ENCODE data around the gene ROBO2.

The ROBO2 gene

GRCh38 chr3:77271306-77271705 lies 231.4 kb downstream of the ROBO2 start:
- H3K4me1 ChIP-seq (ENCODE audit: insufficient read depth, low read length) = no peaks in the 10 kb centered on the region
- no peak overlapping the region for H3K4me3 ChIP-seq (ENCODE audit: low read length)
- H3K36me3 ChIP-seq (ENCODE audit: insufficient read depth, low read length) = no peaks in the 10 kb centered on the region
- no peaks in the 10 kb centered on the region for H3K9me3 ChIP-seq (ENCODE audit: low read length)
- H2AFZ ChIP-seq (ENCODE audit: low read depth, low read length) = no peak overlapping the region
- H3K27me3 ChIP-seq (ENCODE audit: insufficient read depth, low read length) = no peaks in the 10 kb centered on the region

- Histone ChIP-seq H3K36me3 (ENCODE audit: insufficient read depth, low read length) (no peaks in the 10 kb centered on the region), H3K27me3 (ENCODE audit: insufficient read depth, low read length) (no peaks in the 10 kb centered on the region), H2AFZ (ENCODE audit: low read depth, low read length) (no peak overlapping the region), H3K9me3 (ENCODE audit: low read length) (no peaks in the 10 kb centered on the region), H3K4me3 (ENCODE audit: low read length) (no peak overlapping the region), H3K4me1 (ENCODE audit: insufficient read depth, low read length) (no peaks in the 10 kb centered on the region)
Observed at GRCh38 chr3:77271711-77272110, 231.8 kb downstream of the ROBO2 start.

GRCh38 chr3:77279276-77279675 lies 239.4 kb downstream of the ROBO2 start:
- Histone ChIP-seq H3K4me3 (ENCODE audit: low read length) (no peak overlapping the region), H3K4me1 (ENCODE audit: insufficient read depth, low read length) (peaks cover 3% of the 10 kb centered on the region), H3K9me3 (ENCODE audit: low read length) (no peaks in the 10 kb centered on the region), H2AFZ (ENCODE audit: low read depth, low read length) (no peak overlapping the region), H3K36me3 (ENCODE audit: insufficient read depth, low read length) (no peaks in the 10 kb centered on the region), H3K27me3 (ENCODE audit: insufficient read depth, low read length) (no peaks in the 10 kb centered on the region)

- H3K4me3 ChIP-seq (ENCODE audit: low read length) = no peak overlapping the region
- no peaks in the 10 kb centered on the region for H3K27me3 ChIP-seq (ENCODE audit: insufficient read depth, low read length)
- H3K9me3 ChIP-seq (ENCODE audit: low read length) = no peaks in the 10 kb centered on the region
- H3K36me3 ChIP-seq (ENCODE audit: insufficient read depth, low read length) = no peaks in the 10 kb centered on the region
- peaks cover 5% of the 10 kb centered on the region for H3K4me1 ChIP-seq (ENCODE audit: insufficient read depth, low read length)
- H2AFZ ChIP-seq (ENCODE audit: low read depth, low read length) = no peak overlapping the region
Observed at GRCh38 chr3:77281721-77282120, 241.8 kb downstream of the ROBO2 start.

GRCh38 chr3:77283108-77283507 lies 243.2 kb downstream of the ROBO2 start:
- H3K36me3 ChIP-seq (ENCODE audit: insufficient read depth, low read length) = no peaks in the 10 kb centered on the region
- no peaks in the 10 kb centered on the region for H3K9me3 ChIP-seq (ENCODE audit: low read length)

DNA sequence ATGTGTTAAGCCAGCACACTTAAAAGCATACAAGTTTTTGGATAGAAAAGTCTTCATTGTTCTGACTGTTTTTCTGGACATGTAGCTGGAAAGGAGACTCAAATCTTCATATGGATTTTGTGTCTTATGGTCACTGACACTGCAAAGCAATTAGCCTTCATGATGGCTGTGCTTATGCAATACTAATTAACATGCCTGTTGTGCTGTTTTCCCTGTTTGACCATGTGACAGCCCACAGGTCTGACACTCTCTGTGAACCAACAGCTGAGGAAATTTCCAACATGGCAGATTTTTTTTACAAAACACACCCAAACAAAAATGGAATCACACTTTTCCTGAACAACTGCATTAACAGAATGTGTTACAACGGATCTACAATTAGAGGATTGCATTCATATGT lies 248.4 kb downstream of the ROBO2 start:
- Histone ChIP-seq H3K4me3 (ENCODE audit: low read length) (no peak overlapping the region), H3K27me3 (ENCODE audit: insufficient read depth, low read length) (no peaks in the 10 kb centered on the region), H3K36me3 (ENCODE audit: insufficient read depth, low read length) (no peaks in the 10 kb centered on the region), H3K9me3 (ENCODE audit: low read length) (no peaks in the 10 kb centered on the region), H3K4me1 (ENCODE audit: insufficient read depth, low read length) (peaks cover 2% of the 10 kb centered on the region), H2AFZ (ENCODE audit: low read depth, low read length) (no peak overlapping the region)

More at GRCh38 chr3:77283108-77283507, 243.2 kb downstream of the ROBO2 start:
- no peaks in the 10 kb centered on the region for H3K27me3 ChIP-seq (ENCODE audit: insufficient read depth, low read length)
- H3K4me1 ChIP-seq (ENCODE audit: insufficient read depth, low read length) = peaks cover 6% of the 10 kb centered on the region
- no peak overlapping the region for H3K4me3 ChIP-seq (ENCODE audit: low read length)
- H2AFZ ChIP-seq (ENCODE audit: low read depth, low read length) = no peak overlapping the region

DNA sequence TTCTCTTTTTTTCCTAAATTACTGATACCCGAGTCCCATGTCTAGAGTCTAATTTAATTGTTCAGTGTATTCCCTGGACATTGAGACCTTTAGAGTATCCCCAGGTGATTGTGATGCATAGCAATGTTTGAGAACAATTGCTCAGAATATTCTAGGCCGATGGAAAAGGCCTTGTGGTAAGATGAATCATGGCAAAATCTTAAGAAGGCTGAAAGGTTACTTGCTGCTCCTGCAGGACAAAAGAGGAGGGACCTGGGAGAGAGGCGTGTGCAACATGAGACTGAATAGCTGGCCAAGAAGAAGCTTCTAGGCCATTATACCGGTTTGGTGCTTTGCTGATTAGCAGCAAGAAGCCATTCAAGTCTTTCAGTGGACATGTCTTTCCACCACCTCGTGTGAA lies 256.6 kb downstream of the ROBO2 start:
- Histone ChIP-seq H3K36me3 (ENCODE audit: insufficient read depth, low read length) (no peaks in the 10 kb centered on the region), H2AFZ (ENCODE audit: low read depth, low read length) (no peak overlapping the region), H3K4me3 (ENCODE audit: low read length) (no peak overlapping the region), H3K27me3 (ENCODE audit: insufficient read depth, low read length) (no peaks in the 10 kb centered on the region), H3K9me3 (ENCODE audit: low read length) (no peaks in the 10 kb centered on the region), H3K4me1 (ENCODE audit: insufficient read depth, low read length) (no peaks in the 10 kb centered on the region)

DNA sequence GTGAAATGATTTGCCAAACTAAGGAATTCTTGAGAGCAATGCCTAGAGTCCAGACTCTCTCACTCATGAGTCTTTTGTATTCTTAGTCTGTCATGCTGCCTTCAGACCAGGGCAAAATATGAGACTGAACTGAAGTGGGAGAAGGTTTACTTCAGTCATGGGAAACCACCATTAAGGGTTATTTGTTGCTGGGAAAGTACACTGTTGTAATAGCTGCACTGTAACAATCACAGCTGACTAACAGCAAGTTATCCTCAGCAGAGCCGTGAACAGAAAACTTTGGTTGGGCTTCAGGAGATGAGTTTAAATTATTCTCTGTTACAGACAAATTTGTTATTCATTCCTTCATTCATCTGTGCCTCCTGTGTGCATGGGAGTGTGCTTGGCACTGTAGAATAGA lies 258.5 kb downstream of the ROBO2 start:
- Histone ChIP-seq H3K36me3 (ENCODE audit: insufficient read depth, low read length) (no peaks in the 10 kb centered on the region), H2AFZ (ENCODE audit: low read depth, low read length) (no peak overlapping the region), H3K4me3 (ENCODE audit: low read length) (no peak overlapping the region), H3K27me3 (ENCODE audit: insufficient read depth, low read length) (no peaks in the 10 kb centered on the region), H3K9me3 (ENCODE audit: low read length) (no peaks in the 10 kb centered on the region), H3K4me1 (ENCODE audit: insufficient read depth, low read length) (no peaks in the 10 kb centered on the region)

DNA sequence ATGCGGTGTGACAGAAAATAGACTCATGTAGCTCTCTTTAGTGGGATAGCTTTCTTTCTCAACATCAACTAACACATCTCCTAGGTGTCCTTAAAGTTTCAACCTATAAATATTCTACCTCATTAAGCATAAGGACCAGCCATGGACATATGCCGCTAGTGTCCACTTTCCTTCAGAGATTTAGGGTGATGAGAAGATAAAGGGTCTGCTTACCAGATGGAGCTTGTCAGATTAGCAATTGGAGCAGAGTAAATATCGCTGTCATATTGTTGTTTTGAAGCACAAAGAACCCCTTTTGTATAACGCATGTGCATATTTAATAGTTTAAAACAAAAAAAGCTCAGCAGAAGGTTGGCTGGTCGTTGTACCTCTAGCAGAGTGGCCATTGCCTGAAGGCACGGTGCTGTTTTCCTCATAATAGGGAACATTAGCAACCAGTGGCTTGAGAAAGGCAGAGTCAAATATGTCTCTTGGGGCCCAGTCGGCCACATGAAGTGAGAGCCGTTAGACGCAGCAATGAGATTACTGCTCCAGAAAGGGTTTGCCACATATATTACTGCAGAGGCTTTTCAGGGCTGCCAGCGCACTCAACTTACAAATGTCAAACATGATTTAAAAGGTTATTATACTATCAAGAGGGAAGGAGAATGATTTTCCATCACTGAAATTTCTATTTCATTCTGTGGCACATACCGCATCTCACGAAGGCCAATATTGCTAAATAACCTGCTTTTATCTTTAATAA lies 264.2 kb downstream of the ROBO2 start:
- Histone ChIP-seq H3K4me3 (ENCODE audit: low read length) (no peak overlapping the region), H3K36me3 (ENCODE audit: insufficient read depth, low read length) (no peaks in the 10 kb centered on the region), H2AFZ (ENCODE audit: low read depth, low read length) (no peak overlapping the region), H3K27me3 (ENCODE audit: insufficient read depth, low read length) (no peaks in the 10 kb centered on the region), H3K9me3 (ENCODE audit: low read length) (no peaks in the 10 kb centered on the region), H3K4me1 (ENCODE audit: insufficient read depth, low read length) (no peaks in the 10 kb centered on the region)

DNA sequence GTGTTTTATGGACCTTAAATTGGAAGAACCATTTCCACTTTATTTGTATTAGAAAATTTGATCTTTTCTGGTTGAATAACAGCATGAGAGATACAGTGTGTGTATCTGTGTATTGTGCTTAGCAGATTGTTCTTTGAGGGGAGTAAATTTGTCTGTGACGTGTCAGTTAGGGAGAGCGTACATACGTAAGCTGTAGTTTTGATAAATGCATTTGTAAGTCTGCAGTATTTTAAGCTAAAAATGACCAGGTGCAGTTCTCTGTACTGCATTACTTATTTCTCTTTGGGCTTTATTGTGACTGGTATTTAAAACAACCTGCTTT lies 264.8 kb downstream of the ROBO2 start:
- Histone ChIP-seq H3K9me3 (ENCODE audit: low read length) (no peaks in the 10 kb centered on the region), H3K4me1 (ENCODE audit: insufficient read depth, low read length) (no peaks in the 10 kb centered on the region), H3K4me3 (ENCODE audit: low read length) (no peak overlapping the region), H3K27me3 (ENCODE audit: insufficient read depth, low read length) (no peaks in the 10 kb centered on the region), H3K36me3 (ENCODE audit: insufficient read depth, low read length) (no peaks in the 10 kb centered on the region), H2AFZ (ENCODE audit: low read depth, low read length) (no peak overlapping the region)

DNA sequence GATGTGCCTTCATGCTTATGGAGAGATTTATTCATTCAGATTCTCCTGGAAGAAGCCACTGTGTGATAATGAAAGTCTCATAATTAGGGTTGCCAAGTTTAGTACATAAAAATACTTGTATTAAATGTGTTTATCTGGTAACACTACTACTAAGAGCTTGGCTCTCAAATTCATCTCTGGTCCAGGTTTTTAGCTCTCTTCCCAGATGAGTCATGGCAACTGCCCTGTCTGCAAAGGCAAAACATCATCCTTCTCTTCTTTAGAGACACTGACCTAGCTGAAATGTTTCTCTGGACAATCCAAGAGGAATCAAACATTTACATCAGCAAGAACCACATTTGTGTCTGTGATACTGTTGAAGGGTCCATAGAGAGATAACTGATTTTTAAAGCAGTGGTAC lies 269.6 kb downstream of the ROBO2 start:
- Histone ChIP-seq H3K36me3 (ENCODE audit: insufficient read depth, low read length) (no peaks in the 10 kb centered on the region), H2AFZ (ENCODE audit: low read depth, low read length) (no peak overlapping the region), H3K4me3 (ENCODE audit: low read length) (no peak overlapping the region), H3K9me3 (ENCODE audit: low read length) (no peaks in the 10 kb centered on the region), H3K4me1 (ENCODE audit: insufficient read depth, low read length) (no peaks in the 10 kb centered on the region), H3K27me3 (ENCODE audit: insufficient read depth, low read length) (no peaks in the 10 kb centered on the region)

DNA sequence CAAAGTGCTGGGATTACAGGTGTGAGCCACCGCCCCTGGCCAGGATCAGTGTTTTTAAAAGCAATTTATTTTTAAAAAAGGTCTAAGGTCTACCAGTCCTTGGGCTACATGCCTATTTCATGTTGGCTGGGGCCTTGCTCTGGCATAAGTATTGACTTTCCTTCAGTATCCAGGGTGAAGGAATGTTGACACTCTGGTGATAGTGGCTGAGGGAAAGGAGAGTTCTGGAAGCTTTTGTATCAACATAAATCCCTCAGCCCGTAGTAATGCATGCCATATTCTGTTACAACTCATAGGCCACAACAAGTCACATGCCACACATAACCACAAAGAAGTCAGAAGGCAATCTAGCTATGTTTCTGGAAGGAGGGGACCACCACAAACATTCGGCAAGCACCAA lies 273.9 kb downstream of the ROBO2 start:
- H2AFZ ChIP-seq (ENCODE audit: low read depth, low read length) = no peak overlapping the region
- H3K4me3 ChIP-seq (ENCODE audit: low read length) = no peak overlapping the region
- no peaks in the 10 kb centered on the region for H3K4me1 ChIP-seq (ENCODE audit: insufficient read depth, low read length)
- no peaks in the 10 kb centered on the region for H3K36me3 ChIP-seq (ENCODE audit: insufficient read depth, low read length)
- no peaks in the 10 kb centered on the region for H3K9me3 ChIP-seq (ENCODE audit: low read length)
- no peaks in the 10 kb centered on the region for H3K27me3 ChIP-seq (ENCODE audit: insufficient read depth, low read length)

DNA sequence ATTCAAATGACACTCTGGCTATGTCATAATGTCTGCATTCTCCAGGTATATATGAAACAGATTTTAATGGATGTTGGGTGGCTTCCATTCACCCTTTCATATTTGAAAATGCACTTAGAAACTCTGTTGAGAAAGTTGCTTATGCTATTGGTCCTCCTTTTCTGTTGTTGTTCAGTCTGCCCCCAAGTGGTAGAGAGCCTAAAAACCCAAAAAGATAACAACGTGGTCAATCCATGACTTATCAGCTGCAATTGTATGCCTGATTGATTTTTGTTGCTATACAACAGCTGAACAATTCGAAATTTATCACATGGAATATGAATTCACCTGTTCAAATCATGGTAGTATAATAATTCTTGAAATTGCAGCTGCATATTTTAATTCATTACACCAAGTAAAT lies 279.8 kb downstream of the ROBO2 start:
- H2AFZ ChIP-seq (ENCODE audit: low read depth, low read length) = no peak overlapping the region
- H3K27me3 ChIP-seq (ENCODE audit: insufficient read depth, low read length) = no peaks in the 10 kb centered on the region
- peaks cover 3% of the 10 kb centered on the region for H3K4me1 ChIP-seq (ENCODE audit: insufficient read depth, low read length)
- no peaks in the 10 kb centered on the region for H3K9me3 ChIP-seq (ENCODE audit: low read length)
- no peaks in the 10 kb centered on the region for H3K36me3 ChIP-seq (ENCODE audit: insufficient read depth, low read length)
- H3K4me3 ChIP-seq (ENCODE audit: low read length) = no peak overlapping the region

DNA sequence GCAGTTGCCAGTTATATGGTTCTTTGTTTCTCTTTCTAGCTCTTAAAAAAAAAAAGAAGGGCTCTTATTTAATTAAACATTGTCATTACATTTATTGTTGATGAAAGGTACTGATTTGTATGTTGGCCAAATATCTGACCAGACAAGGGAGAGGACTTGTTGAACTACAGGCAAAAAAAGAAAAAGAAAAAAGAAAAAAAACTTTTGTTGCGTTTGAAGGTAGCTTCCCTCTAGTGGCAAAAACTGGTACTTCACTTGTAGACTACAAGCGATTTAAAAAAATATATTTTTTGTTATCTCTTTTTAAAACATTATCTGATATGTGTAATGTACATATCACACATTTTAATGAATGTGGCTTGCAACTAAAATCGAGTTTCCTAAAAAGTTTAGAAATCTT lies 280.6 kb downstream of the ROBO2 start:
- H3K4me3 ChIP-seq (ENCODE audit: low read length) = no peak overlapping the region

More for the DNA sequence above, 280.6 kb downstream of the ROBO2 start:
- Histone ChIP-seq H3K27me3 (ENCODE audit: insufficient read depth, low read length) (no peaks in the 10 kb centered on the region), H3K36me3 (ENCODE audit: insufficient read depth, low read length) (no peaks in the 10 kb centered on the region), H2AFZ (ENCODE audit: low read depth, low read length) (no peak overlapping the region), H3K9me3 (ENCODE audit: low read length) (no peaks in the 10 kb centered on the region), H3K4me1 (ENCODE audit: insufficient read depth, low read length) (peaks cover 3% of the 10 kb centered on the region)

Data from neuron (in vitro differentiated cells).